WTC11 (cell line): ENCODE data around the gene POTEJ.
"Not testable (repeated sequence)": the region's sequence is repeated elsewhere in the genome, so short reads cannot be mapped to it uniquely, and the experiment has no call there.

Experiments used
- CTCF ChIP-seq: fragments of 200-600 bp; IDR thresholded peaks from 2 replicates; pipeline ENCODE4 v1.8.0; 2022; ENCODE audit warnings: antibody characterized with exemption
- MAX ChIP-seq: sonication (generic); formaldehyde crosslinking; IDR thresholded peaks from 2 replicates; pipeline ENCODE4 v1.8.0; 2022; ENCODE audit warnings: mild to moderate bottlenecking, missing genetic modification reagents
- MLX ChIP-seq: sonication (generic); formaldehyde crosslinking; IDR thresholded peaks from 2 replicates; pipeline ENCODE4 v1.8.1; 2023; ENCODE audit warnings: mild to moderate bottlenecking, missing genetic modification reagents, moderate library complexity
- USF2 ChIP-seq: sonication (generic); formaldehyde crosslinking; IDR thresholded peaks from 2 replicates; pipeline ENCODE4 v1.8.1; 2023; ENCODE audit warnings: mild to moderate bottlenecking, missing genetic modification reagents, moderate library complexity
- ZNF396 ChIP-seq: fragments of 250-450 bp; sonication (Bioruptor Pico); IDR thresholded peaks from 2 replicates; pipeline ENCODE4 v1.8.0; 2021; ENCODE audit warnings: mild to moderate bottlenecking, moderate library complexity, borderline replicate concordance

- not testable (repeated sequence) for TF ChIP-seq ZNF396, MAX, CTCF, MLX, USF2
These were observed 32.1 kb upstream of the POTEJ start for GRCh38 chr2:130579121-130579520.
